ENCODE results near the gene CCDC57.

DNA sequence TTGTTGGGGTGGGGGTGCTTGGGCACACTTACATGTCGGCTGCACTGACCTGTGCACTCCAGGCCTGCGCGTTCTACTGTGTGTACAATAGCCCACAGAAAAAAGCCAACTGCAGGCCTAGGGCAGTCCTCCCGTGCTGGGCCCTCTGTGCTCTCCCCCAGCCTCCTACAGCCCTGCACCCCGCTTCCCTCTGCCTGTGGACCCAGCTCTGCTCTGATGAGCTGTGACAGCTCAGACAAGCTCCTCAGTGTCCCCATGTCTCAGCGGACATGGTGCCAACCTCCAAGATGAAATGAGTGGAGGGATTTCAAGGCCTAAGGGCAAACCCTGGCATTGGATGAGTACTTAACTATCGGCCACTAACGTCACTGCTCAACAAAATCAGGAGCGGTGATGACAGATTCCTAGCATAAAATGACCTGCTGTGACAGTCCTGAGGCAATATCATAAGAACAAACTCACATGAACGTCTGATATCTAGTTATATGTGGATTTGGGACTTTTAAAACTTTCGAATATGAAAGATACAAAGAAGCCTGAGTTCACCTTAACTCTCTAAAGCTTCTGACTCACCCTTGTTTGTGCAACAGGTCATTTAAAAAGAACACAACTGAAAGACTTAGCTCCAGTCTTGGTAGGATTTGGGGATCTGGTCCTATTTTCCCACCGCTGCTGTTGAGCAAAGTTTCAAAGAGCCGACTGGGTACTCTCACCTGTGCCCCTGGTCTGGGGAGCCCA is 34.7 kb downstream of the CCDC57 start:
- no peak for TF ChIP-seq TAF1 (IDR thresholded peaks at IDR 0.05; ENCODE audit: borderline replicate concordance, insufficient read depth, low read length)
- TF ChIP-seq POLR2AphosphoS5 (IDR thresholded peaks at IDR 0.05; ENCODE audit: low read depth, low read length) = no peak

Measured in PFSK-1 (cell line).